Mononuclear cell (primary cell): ENCODE results near the gene LAMTOR4. TPM values are rescaled to one million over a fixed set of nuclear protein-coding genes. Genes with fewer than 3 reads are reported as not detected.
A peak's percentile ranks its signal among the peaks of the same experiment; 100 is the strongest.
"Not testable (repeated sequence)": the region's sequence is repeated elsewhere in the genome, so short reads cannot be mapped to it uniquely, and the experiment has no call there.

Source experiments
- H3K27me3 ChIP-seq: 2 replicates; pipeline ENCODE4 v1.6.0; 2011; ENCODE audit warnings: low read length, control low read depth; ENCODE audit not compliant: insufficient read depth
- H3K4me1 ChIP-seq: 2 replicates; pipeline ENCODE4 v1.5.1; 2011; ENCODE audit warnings: mild to moderate bottlenecking, low read length, control low read depth; ENCODE audit not compliant: insufficient read depth
- H3K4me3 ChIP-seq: 2 replicates; pipeline ENCODE4 v1.5.1; 2011; ENCODE audit warnings: mild to moderate bottlenecking, low read length, moderate library complexity
- H3K9me3 ChIP-seq: 2 replicates; pipeline ENCODE4 v1.5.1; 2011; ENCODE audit warnings: low read depth, mild to moderate bottlenecking, control low read depth, low read length
- total RNA-seq: library from RNA; depleted of rRNA; stranded (reverse); fragments of >200 nt; gene quantifications from one replicate; pipeline ENCODE4 v1.2.3, GENCODE V29; 2012

Gene LAMTOR4
- total RNA-seq, 1 donor: 102 TPM

DNA sequence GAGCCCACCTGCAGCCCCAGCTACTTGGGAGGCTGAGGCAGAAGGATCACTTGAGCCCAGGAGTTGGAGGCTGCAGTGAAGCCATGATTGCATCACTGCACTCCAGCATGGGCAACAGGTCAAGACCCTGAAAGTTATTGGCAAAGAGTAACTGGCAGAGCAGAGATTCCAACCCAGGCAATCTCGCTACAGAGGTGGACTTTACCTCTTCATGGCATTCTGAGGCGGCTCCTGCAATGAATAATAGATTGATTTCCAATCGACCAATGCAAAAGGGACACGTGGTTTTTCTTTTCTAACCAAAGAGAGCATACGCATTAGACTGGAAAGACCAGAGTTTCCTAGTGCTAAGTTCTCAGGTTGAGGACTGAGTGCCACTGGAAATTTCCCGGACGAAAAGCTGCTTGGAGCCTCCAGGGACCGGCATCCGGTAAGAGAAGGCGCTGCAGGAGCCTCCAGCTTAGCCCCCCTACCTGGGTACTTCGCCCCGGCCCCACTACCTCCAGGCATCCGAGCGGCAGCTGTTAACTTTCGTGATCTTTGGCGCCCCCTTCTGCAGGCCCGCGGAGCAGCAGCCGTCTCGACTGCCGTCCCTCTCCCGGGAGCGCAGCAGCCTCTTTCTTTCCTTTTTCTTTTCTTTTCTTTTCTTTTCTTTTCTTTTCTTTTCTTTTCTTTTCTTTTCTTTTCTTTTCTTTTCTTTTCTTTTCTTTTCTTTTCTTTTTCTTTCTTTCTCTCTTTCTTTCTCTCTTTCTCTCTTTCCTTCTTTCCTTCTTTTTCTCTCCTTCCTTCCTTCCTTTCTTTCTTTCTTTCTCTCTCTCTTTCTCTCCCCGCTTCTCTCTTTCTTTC is 17.9 kb upstream of the LAMTOR4 start:
- no peaks in the 10 kb centered on the region for H3K27me3 ChIP-seq
- no peak overlapping the region for H3K4me3 ChIP-seq
- H3K9me3 ChIP-seq: no peaks in the 10 kb centered on the region
- H3K4me1 ChIP-seq: peaks cover 32% of the 10 kb centered on the region

DNA sequence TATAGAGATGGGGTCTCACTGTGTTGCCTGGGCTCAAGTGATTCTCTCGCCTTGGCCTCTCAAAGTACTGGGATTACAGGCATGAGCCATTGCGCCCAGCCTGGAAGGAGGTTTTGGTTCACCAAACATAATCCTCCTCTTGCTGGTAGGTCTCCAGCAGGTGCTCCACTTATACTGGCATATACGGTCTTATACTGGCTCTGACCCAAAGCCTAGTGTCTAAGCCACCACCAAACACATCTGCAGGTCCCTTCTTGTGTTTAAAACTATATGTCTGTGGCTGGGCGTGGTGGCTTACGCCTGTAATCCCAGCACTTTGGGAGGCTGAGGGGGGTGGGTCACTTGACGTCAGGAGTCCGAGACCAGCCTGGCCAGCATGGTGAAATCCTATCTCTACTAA is 16.6 kb upstream of the LAMTOR4 start:
- Histone ChIP-seq H3K4me1 (peaks cover 24% of the 10 kb centered on the region), H3K4me3 (no peak overlapping the region), H3K27me3 (no peaks in the 10 kb centered on the region), H3K9me3 (no peaks in the 10 kb centered on the region)

- Histone ChIP-seq H3K4me1 (peaks cover 21% of the 10 kb centered on the region), H3K4me3 (no peak overlapping the region), H3K9me3 (no peaks in the 10 kb centered on the region), H3K27me3 (no peaks in the 10 kb centered on the region)
These were observed 16.0 kb upstream of the LAMTOR4 start for GRCh38 chr7:100132697-100133151.

GRCh38 chr7:100137851-100138760 is 10.6 kb upstream of the LAMTOR4 start:
- Histone ChIP-seq H3K27me3 (no peaks in the 10 kb centered on the region), H3K4me3 (no peak overlapping the region)

GRCh38 chr7:100141555-100141949 is 7.2 kb upstream of the LAMTOR4 start:
- H3K4me3 ChIP-seq: no peak overlapping the region
- H3K4me1 ChIP-seq: peaks cover 28% of the 10 kb centered on the region
- H3K27me3 ChIP-seq: no peaks in the 10 kb centered on the region
- H3K9me3 ChIP-seq: no peaks in the 10 kb centered on the region

More at GRCh38 chr7:100137851-100138760, 10.6 kb upstream of the LAMTOR4 start:
- Histone ChIP-seq H3K9me3 (no peaks in the 10 kb centered on the region), H3K4me1 (peaks cover 28% of the 10 kb centered on the region)

DNA sequence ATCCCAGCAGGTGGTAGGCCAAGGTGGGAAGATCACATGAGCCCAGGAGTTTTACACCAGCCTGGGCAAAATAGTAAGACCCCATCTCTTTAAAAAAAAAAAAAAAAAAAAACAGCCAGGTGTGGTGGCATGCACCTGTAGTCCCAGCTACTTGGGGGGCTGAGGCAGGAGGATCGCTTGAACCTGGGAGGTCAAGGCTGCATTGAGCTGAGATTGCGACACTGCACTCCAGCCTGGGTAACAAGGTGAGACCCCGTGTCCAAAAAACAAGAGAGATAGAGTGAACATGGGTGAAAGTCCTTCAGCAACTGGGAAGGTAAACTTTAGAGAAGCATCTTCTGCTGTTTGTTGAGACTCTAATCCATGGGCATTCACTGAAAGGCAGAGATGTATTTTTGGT is 6.3 kb upstream of the LAMTOR4 start:
- H3K4me1 ChIP-seq: peaks cover 28% of the 10 kb centered on the region
- H3K4me3 ChIP-seq: no peak overlapping the region
- no peaks in the 10 kb centered on the region for H3K9me3 ChIP-seq
- no peaks in the 10 kb centered on the region for H3K27me3 ChIP-seq

GRCh38 chr7:100146350-100146749 is 2.4 kb upstream of the LAMTOR4 start:
- H3K4me3 ChIP-seq, H3K27me3 ChIP-seq, H3K9me3 ChIP-seq: not testable (repeated sequence)
- H3K4me1 ChIP-seq: peaks cover 45% of the 10 kb centered on the region

DNA sequence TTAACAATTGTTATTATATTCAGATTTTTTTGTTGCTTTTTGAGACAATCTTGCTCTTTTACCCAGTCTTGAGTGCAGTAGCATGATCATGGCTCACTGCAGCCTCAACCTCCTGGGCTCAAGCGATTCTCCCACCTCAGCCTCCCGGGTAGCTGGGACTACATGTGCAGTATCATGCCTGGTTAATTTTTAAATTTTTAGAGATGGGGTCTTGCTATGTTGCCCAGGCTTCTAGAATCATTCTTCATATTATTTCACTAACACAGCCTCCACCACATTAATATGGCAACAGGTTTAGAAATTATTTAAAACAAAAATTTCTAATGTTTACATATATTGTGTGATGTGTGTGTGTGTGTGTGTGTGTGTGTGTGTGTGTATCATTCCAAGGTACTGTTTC is 1.4 kb upstream of the LAMTOR4 start:
- H3K4me1 ChIP-seq: peaks cover 45% of the 10 kb centered on the region
- H3K9me3 ChIP-seq: no peaks in the 10 kb centered on the region
- no peak overlapping the region for H3K4me3 ChIP-seq
- H3K27me3 ChIP-seq: no peaks in the 10 kb centered on the region

- Histone ChIP-seq H3K27me3 (no peaks in the 10 kb centered on the region), H3K9me3 (no peaks in the 10 kb centered on the region), H3K4me3 (peak overlapping the region; percentile 97), H3K4me1 (peaks cover 49% of the 10 kb centered on the region)
These were observed 526 bp upstream of the LAMTOR4 start for GRCh38 chr7:100148225-100148558.

GRCh38 chr7:100152404-100152803 is 3.7 kb downstream of the LAMTOR4 start:
- Histone ChIP-seq H3K27me3 (no peaks in the 10 kb centered on the region), H3K9me3 (no peaks in the 10 kb centered on the region), H3K4me3 (no peak overlapping the region), H3K4me1 (peaks cover 89% of the 10 kb centered on the region)

DNA sequence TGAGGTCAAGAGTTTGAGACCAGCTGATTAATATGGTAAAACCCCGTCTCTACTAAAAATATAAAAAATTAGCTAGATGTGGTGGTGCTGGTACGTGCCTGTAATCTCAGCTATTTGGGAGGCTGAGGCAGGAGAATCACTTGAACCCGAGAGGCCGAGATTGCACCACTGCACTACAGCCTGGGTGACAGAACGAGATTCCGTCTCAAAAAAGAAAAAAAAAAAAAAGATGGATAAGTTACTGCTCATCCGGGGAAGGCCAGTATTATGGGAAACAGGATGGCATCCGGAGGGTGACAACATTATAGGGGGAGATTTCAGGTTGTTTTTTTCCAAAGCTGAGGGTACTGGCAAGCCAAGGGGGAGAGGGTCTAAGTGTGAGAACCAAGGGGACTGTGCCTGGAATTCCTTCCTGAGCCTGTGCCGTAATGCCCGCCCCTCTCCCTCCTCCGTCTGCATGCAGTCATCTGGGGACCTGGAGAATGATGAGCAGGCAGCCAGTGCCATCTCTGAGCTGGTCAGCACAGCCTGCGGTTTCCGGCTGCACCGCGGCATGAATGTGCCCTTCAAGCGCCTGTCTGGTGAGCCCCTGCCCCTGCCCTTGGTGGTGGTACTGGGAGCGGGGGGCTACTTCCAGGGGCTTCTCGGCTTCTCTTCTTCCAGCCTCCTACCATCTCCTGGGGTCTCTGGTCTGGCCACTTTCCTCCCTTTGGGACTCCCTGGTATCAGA is 4.4 kb downstream of the LAMTOR4 start:
- Histone ChIP-seq H3K4me1 (peaks cover 88% of the 10 kb centered on the region), H3K9me3 (no peaks in the 10 kb centered on the region), H3K27me3 (no peaks in the 10 kb centered on the region), H3K4me3 (no peak overlapping the region)

GRCh38 chr7:100153708-100154535 is 5.2 kb downstream of the LAMTOR4 start:
- no peaks in the 10 kb centered on the region for H3K9me3 ChIP-seq
- H3K4me1 ChIP-seq: peaks cover 88% of the 10 kb centered on the region
- no peak overlapping the region for H3K4me3 ChIP-seq
- H3K27me3 ChIP-seq: no peaks in the 10 kb centered on the region

- Histone ChIP-seq H3K4me3 (no peak overlapping the region), H3K27me3 (no peaks in the 10 kb centered on the region), H3K9me3 (no peaks in the 10 kb centered on the region), H3K4me1 (peaks cover 86% of the 10 kb centered on the region)
These were observed 6.2 kb downstream of the LAMTOR4 start for GRCh38 chr7:100154651-100155491.
